ENCODE data around the gene CCT8.

The CCT8 gene

GRCh38 chr21:29073222-29074006 is at the start of gene CCT8:
TSS of gene CCT8 (minus strand) at chr21:29073648. CDS start at chr21:29073590, 58 bp downstream.
- peak; percentile 99 for DNase-seq

DNA sequence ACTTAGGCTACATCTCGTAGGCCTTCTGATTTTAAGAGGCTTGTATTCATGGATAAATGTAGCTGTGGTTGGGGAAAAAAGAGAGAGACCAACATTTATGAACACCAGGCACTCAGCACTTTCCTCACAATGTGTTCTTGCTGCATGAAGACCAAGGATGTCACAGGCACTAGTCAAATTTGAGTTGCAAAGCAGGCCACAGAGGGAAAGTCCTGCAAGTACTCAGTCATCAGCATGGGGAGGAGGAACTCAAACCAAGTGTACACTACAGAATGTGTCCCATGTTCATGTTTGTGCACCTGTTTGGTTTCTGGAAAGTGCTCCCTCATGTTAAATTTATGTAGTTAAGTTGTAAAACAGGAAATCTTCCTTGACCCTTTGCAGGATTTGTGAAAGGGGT is 48.3 kb upstream of the CCT8 start:
- DNase-seq = no peak

DNA sequence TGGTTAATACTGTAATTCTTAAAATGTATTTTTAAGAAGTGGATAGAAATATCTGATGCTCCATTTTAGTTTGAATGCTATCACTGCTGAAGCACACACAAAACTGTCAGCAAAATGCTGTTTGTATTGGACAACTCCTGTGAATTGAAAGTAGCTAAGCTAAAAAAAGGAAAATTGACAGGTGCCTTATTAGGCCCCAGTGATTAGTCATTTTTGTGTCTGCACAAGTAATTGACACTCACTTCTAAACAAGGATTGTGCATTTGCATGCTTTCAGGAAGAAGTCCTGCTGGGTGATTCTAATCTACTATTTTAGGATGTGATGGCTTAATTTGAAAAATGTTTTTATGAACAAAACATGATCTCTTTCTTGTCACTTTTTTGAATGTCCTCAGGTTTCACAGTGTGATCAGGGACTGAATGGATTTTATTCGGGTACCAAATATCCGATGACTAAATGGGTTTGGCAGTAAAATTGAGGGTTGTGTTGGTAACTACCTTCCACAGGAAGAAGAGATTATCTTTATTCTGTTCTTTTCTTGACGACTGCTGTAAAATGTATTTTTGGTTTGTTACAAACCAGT is 44.0 kb upstream of the CCT8 start:
- DNase-seq = no peak

DNA sequence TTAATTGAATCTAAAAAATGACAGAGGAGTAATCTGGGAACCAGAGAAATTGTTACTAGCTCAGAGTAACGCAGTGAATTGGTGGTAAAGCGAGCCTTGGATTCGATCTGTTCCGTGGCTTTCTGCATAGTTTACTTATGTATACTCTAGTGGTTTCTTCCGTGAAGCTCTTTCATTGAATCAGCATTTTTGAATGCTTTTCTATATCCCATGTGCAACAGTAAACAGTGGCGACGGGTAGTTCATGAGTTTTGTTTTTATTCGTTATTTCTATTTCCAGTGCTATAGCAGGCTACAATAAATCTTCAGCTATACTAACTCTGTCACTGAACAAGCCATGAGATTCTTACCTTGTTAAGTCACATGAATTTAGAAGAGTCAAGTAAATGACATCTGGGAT is 42.5 kb upstream of the CCT8 start:
- no peak for DNase-seq

DNA sequence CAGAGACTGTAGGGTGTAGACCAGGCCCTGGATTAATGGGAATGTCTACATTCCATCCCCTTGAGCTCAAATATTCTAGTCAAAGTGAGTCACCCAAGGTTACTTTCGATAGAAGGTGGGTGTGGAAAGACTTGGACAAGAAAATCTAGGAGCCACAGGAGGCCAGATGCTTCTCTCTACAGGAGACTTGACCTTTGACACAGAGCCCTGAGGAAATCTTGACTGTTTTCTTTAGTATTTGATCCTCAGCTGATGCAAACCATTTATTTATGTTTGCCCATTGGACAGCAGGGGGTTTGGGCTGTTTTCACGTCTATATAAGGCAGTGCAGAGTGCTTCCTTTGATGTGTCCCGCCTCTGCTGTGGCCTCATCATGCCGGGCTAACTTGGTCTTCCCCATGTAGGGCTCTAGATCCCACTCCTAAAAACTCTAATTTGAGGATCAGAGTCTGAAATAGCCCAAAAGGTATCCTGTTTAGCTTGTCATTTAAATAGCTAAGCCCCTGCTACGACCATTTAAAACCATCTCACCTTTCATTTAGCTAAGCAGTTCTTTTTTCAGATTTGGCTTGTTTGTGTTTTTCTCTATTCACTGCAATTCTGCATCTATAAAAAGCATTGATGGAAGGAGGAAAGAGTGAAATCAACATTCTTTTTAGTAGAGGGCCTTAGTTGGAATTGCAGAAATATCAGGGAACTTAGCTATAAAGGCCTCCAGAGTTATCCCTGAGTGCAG is 41.5 kb upstream of the CCT8 start:
- no peak for DNase-seq

GRCh38 chr21:29105218-29105617 is 31.8 kb upstream of the CCT8 start:
- DNase-seq = no peak

DNA sequence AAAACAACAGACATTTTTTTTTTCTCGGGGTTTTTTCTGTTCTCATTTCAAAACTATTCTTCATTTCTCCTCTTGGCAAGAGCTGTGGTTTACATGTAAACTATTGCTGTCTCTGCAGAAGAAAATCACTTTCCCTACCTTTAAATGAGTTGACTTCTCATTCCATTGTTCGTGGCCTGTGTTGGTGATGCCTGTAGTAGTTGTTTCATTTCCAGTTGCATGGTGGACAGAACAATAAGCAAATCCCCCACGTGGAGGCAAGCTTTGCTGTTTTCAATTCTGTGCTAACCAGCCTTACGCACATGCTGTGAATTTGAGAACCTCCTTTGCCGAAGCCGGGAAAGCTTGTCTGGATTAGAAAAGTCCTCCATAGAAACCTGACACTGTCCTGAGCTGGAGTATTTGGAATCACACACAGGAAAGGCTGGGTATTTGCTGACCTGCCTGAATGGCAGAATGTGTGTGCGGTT is 30.8 kb upstream of the CCT8 start:
- DNase-seq = no peak

GRCh38 chr21:29102791-29103257 is 29.4 kb upstream of the CCT8 start:
- no peak for DNase-seq

DNA sequence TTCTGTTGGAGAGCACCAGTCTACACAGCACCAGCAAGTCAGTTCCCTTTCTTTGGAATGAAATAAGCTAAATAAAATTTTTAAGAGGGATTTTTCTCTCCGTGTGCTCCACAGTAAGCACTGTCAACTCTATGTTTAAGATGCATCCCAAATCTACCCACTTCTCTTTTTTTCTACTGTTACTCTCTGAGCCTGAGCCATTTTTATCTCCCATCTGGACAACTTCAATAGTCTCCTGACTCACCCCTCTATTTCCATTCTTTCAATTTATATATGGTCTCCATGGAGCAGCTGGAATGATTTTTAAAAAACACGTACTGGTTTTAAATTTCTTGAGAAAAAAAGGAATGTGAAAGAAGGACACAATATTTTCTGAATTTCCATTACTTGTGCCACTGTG is 24.7 kb upstream of the CCT8 start:
- DNase-seq = no peak

DNA sequence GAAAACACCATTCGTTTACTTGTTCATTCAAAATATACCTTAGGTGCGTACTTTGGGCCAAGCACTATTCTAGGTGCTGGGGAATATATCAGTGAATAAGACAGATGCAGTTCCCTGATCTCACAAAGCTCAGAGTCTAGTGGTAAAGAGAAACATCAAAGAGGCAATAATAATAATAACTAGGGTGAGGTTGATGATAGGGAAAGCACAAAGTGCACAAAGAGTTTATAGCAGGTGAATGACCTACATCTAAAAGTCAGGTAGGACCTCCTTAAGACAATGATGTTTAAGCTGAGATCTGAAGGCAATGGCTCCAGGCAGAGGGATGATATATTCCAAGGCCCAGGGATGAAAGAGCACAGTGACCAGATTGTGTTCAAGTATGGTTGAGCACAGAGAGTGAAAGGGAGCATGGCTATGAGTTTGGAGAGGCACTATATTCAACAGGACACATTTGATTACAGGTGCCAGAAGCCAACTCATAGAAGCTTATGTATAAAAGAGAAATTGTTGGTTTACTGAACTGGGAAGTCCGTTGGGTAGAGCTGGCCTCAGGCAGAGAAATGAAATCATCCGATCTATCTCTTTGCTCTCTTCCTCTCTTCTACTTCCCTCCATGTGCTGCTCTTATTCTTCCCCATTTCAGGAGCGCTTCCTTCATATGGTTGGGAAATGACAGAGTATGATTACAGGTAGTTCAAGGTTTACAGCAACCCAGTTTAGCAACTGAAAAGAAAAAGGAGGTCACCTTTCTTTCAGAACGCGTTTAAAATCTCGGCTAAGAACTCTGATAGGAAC is 23.0 kb upstream of the CCT8 start:
- no peak for DNase-seq

DNA sequence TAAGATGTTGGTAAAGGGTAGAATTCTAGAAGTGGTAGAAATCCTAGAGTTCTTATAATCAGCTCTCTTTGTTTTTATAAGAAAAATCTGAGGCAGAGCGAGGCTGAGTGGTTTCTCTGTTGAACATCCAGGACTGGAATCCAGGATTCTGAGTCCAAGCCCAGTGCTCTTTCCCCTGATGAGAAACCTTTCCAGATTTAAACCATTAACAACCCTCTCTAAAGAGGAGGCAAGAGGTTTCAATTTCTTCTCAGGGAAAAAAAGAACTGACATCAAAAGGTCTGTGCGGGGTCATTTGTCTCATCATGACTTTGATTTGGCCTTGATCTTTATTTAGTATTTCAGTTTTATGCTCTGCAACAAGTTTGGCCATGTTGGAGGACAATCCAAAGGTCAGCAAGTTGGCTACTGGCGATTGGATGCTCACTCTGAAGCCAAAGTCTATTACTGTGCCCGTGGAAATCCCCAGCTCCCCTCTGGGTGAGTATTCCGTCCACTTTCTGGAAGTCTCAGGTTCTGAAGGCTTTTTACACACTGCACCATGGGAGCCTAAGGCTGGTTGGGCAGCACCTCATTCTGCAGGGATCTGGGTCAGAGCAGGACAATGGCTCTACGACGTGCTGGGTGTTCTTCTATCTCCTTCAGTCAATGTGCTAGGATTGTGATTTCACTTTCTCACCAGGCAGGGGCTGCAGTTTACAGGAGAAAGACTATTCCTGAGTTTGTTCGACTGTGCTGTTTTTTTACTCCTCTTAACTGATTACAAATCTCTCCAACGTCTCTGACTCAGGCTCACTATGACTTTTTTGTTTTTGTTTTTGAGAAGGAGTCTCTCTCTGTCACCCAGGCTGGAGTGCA is 18.9 kb upstream of the CCT8 start:
- no peak for DNase-seq

- DNase-seq = no peak
Measured at GRCh38 chr21:29091033-29091432, 17.6 kb upstream of the CCT8 start.

DNA sequence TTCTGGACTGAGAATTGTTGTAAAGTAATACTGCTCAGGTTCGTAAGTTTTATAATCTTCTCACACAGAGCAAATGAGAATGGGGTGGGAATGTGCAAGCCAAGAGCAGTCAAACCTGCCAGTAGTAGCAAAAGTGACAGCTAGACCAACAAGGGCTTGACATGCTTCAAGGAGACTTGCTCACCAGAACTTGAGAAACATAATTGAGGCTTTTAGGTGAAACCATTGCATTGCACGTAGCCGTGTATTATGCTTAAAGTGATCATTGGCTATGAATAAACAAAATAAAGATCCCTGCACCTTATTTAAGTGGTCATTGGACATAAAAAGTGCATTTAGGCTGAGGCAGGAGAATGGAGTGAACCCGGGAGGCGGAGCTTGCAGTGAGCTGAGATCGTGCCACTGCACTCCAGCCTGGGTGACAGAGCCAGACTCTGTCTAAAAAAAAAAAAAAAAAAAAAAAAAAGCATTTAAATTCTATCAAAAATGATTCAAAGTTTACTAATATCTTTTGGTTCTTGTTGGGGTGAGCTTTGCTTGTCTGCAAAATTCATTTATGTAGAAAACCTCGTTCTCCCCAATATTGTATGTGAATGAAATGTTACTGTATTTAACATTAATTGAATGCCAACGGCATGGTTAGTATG is 11.8 kb upstream of the CCT8 start:
- no peak for DNase-seq

DNA sequence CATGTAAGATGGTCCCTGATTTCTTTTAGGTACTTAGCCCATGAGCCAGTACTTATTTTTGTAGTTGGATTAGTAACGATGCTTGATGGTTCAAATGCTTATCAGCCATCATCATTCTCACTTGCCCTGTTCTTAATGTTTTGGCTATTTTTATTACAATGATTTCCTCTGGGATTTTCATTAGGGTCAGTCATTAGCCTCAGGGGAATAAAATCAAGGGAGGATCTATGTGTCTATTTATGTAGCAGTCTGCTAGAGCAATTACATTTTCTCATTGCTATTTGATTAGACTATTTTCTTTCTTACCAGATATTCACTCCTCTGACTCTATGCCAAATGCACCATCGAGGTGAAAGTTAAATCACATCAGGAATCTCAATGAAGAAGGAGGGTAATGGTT is 10.9 kb upstream of the CCT8 start:
- DNase-seq = no peak

DNA sequence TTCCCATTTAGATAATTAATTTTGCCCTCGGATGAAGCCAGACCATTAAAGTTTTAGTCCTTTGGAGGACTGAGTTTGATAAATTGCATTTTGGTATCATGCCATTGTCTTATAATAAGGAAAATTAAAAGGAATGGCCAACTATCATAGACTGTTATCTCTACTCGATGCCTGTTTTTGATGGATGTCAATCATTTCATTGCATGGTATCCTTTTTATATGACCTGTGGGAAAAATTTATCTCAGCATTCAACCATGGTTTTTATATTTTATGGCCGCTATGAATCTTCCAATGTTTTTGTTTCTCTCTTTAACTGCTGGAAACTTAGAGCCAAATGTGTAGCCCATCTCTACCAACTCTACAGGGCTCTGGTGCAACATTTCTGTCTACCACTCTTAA is 9.9 kb upstream of the CCT8 start:
- no peak for DNase-seq

DNA sequence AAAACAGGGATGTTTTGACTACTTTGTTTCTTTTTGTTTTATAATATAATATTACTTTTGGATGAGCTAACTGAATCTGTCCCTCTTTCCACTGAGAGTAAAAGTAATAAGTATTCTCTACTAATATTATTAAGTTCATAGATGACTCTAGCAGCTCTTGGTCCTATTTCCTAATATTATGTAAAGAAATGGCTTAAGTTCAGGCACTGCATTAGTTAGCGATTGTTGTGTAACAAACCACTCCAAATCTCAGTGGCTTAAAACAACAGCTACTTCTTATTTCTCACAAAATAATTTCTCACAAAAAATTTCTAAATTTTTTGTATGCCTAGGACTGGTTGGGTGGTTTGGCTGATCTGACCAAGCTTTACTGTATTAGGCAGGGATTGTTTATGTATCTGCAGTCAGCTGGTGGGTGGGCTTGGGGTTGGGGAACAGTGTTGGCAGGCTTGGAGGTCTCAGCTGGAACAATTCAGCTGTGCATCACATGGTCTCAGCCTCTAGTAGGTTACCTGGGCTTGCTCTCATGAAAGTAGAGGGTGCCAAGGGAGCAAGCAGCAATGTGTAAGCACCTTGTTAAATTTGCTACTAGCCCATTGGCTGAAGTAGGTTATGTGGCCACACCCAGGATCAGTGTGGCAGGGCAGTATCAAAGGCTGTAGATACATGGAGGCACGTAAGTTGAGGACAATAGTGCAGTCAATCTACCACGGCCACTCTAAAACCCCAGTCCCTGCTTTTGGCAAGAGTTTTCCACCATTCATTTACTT is 8.8 kb upstream of the CCT8 start:
- DNase-seq = no peak

DNA sequence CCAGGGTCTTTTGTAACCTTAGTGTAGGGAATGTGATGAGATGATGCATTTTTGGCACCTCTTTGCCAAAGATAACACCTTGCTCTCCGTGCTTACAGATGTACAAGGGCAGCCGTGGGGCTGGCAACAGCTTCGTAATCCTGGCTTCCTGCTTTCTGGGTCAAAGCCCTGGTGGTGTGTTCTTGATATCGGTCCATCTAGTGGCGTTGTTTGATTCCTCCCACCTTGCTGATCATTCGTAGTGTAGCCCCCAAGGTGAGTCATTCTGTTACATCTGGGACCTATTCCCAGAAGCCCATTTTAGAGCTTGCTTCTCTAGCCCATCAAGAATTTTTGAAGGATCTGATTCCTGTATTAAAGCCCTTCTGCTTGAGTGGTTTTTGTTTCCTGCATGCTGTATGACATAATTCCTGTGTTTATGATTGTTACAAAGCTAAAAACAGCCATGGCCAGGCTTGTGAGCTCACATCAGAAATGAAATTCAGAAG is 7.0 kb upstream of the CCT8 start:
- DNase-seq = no peak

GRCh38 chr21:29078869-29079767 is 5.7 kb upstream of the CCT8 start:
- no peak for DNase-seq

DNA sequence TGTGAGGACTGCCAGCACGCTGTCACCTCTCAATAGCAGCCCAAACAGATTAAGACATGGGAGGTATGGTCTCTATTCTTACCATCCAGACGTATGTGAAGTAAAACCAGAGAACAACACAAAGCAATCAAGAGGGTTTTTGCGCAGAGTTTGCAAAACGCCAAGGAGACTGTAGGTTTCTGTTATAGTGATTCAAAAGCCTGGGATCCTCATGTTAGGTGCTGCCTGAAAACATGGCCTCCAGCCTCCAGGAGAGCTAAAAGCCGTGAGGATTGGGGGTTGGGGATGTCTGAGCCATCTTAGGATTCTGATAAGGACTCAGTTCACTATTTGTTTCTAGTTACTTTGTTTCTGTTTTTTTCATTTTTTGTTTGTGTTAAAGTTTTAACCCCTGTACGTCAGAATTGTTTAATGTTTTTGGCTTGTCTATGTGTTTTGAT is 4.2 kb upstream of the CCT8 start:
- no peak for DNase-seq

Data from NK-92 treated with Interleukin-12 subunit alpha and Interleukin-12 subunit beta, amount 100 ng/mL, for 24 hours (cell line).